ENCODE data around the gene PAPPA2. TPM values are rescaled to one million over a fixed set of nuclear protein-coding genes. Genes with fewer than 3 reads are reported as not detected.

Gene PAPPA2, protein sequence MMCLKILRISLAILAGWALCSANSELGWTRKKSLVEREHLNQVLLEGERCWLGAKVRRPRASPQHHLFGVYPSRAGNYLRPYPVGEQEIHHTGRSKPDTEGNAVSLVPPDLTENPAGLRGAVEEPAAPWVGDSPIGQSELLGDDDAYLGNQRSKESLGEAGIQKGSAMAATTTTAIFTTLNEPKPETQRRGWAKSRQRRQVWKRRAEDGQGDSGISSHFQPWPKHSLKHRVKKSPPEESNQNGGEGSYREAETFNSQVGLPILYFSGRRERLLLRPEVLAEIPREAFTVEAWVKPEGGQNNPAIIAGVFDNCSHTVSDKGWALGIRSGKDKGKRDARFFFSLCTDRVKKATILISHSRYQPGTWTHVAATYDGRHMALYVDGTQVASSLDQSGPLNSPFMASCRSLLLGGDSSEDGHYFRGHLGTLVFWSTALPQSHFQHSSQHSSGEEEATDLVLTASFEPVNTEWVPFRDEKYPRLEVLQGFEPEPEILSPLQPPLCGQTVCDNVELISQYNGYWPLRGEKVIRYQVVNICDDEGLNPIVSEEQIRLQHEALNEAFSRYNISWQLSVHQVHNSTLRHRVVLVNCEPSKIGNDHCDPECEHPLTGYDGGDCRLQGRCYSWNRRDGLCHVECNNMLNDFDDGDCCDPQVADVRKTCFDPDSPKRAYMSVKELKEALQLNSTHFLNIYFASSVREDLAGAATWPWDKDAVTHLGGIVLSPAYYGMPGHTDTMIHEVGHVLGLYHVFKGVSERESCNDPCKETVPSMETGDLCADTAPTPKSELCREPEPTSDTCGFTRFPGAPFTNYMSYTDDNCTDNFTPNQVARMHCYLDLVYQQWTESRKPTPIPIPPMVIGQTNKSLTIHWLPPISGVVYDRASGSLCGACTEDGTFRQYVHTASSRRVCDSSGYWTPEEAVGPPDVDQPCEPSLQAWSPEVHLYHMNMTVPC (N-terminal part only)
- 0.01 TPM in 2 of 5 replicates, not detected in the others for total RNA-seq (2022; extraction: Qiagen RNA extraction)

DNA sequence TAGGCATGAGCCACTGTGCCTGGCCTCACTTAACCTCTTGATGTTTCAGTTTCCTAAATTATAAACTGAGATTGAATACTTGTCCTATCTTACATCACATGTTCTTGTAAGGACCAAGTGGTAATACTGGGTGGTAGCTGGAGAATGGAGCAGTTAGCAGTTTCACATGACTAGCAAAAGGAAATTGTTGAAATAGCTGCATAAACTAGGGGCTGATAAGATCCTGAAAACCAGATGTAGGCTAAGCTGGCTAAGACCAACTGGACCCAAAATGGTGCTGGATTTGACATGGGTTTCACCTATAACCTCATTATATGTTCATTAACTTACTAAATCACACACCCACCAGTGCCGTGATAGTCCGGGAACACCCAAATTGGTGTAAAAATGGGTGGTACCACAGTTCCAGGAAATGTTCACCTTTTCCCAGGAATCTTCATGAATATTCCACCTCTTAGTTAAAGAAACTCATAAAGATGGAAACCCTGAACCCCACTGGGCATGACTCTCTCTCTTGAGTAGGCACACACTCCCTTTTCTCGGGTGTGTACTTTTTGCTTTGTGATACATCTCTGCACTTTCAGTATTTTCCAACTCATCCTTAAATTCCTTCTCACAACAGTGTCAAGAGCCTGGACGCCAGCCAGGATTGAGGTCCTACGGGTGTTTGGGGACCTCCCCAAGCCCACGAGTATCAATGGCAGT lies at the start of gene PAPPA2:
PAPPA2 (plus strand) TSS at position 502 of the 705 bp plus-strand sequence. CDS start 93,148 bp downstream, outside the sequence.

